B cell (primary cell): ENCODE data around the gene TBL1XR1.

ENCODE experiments used
- CTCF ChIP-seq: fragments of 200-600 bp; IDR thresholded peaks from one replicate; pipeline ENCODE4 v1.8.0; 2022; ENCODE audit warnings: antibody characterized with exemption, mild to moderate bottlenecking
- EZH2 ChIP-seq: IDR thresholded peaks from 2 replicates; pipeline ENCODE4 v1.6.1; 2012; ENCODE audit warnings: borderline replicate concordance, low read depth, mild to moderate bottlenecking, moderate library complexity, low read length; ENCODE audit not compliant: insufficient read depth, poor library complexity, severe bottlenecking

DNA sequence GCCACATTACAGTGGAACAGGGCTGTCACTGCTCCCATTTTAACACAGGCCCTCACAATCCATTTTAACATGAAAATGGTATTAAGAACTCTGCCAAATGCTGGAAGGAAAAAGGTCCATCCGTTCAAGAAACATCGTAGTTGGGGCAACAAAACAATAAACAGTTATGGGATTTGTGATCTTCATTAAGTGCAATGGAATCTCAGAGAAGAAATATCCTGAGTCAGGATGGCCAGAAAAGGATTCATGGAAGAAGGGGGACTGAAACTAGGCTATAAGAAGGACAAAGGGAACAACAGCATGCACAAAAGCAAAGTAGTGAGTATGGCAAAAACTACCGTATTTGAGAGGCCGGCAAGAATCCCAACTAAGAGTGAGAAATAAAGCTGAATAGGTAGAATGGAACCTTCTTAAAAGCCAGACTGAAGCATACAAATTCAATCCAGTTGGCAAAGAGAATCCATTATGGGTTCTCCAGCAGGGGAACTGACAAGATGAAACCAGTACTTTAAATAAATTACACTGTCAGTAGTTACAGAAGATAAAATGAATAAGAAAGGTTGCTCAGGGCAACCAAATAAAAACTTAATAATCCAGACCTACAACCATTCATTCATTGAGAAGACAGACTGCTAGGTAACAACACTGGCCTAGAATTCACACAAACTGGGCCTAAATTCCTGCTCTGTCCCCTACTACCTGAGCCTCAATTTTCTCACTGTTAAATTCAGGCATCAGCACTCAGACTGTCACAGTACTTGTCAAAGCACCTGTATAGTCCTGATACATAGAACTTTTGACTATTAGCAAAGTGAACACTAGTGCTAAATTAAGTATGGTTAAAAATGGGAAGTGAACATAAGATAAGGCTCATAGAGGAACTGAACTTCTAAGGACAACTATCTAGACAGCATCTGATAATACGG lies 6.3 kb downstream of the TBL1XR1 start:
- TF ChIP-seq CTCF (no peak), EZH2 (no peak)
